ENCODE measurements around the gene TMEM217. TPM values are rescaled to one million over a fixed set of nuclear protein-coding genes. Genes with fewer than 3 reads are reported as not detected.
"Not testable (repeated sequence)": the region's sequence is repeated elsewhere in the genome, so short reads cannot be mapped to it uniquely, and the experiment has no call there.

The TMEM217 gene
- polyA plus RNA-seq (ENCODE audit: insufficient read length in 3 of 3), result 1 to 10 TPM; 1.4 to 1.6 (median 1.5) TPM
- long read RNA-seq, donor 1, result 0 reads
- long read RNA-seq, donor 2, partial matches to known transcripts, result 0 of 1 reads
- long read RNA-seq, donor 2, other reads (novel, unspliced or antisense), result 0 of 1 reads
- long read RNA-seq, donor 3, result 0 reads
- long read RNA-seq, donor 4, result 0 reads
- long read RNA-seq, donor 5, partial matches to known transcripts, result 0 of 1 reads
- long read RNA-seq, donor 5, other reads (novel, unspliced or antisense), result 0 of 1 reads
- long read RNA-seq, donor 6, result 0 reads
- long read RNA-seq, donor 7, partial matches to known transcripts, result 0 of 1 reads
- long read RNA-seq, donor 7, other reads (novel, unspliced or antisense), result 0 of 1 reads
- long read RNA-seq, donor 8, result 0 reads
- long read RNA-seq, donor 9, result 0 reads
- long read RNA-seq, donor 10, result 0 reads
- long read RNA-seq, donor 11, result 0 reads
- long read RNA-seq, donor 12, result 0 reads
- long read RNA-seq, donor 13, result 0 reads
- long read RNA-seq, donor 14, result 0 reads
- long read RNA-seq, donor 15, result 0 reads
- long read RNA-seq, donor 16, partial matches to known transcripts, result 0 of 1 reads
- long read RNA-seq, donor 16, other reads (novel, unspliced or antisense), result 0 of 1 reads

DNA sequence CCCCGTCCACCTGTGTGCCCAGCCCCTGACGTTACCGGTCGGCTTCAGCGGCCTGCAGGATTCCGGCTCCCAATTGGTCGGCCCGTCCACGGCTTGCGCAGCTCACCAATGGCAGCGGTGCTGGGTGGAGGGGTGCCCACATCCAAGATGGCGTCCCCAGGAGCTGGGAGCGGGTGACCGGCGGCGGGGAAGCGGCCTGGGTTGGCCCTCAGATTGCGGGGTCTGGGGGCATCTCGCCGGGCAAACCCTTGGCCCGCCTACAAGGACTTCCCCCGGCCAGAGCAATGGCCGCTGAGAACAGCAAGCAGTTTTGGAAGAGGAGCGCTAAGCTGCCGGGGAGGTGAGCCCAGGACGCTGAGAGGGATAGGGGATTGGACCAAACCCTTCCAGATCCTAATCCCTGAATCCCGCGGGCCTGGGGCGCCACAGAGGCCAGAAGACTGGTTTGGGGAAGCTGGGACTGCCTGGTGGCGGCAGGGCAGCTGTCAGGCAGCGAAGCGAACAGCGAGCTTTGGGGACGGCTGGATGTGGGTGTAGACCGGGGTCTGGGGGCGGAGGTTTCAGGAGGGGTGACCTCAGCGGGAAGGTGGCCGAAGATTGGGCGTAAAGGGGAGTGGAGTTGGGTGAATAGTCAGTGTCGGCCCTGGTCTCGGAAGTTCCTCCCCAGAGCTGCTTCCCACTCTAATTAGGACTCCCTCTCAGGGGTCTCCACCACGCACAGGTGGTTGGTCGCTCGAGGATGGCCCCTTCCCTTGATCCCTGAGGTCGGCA is at the start of gene TMEM217, which contains the start of gene TBC1D22B:
Gene TMEM217, minus strand, starts transcription at position 511 of the 771 bp plus-strand sequence. CDS start 39,114 bp downstream, outside the sequence.
Gene TBC1D22B, plus strand, starts transcription at position 139 of the 771 bp plus-strand sequence. Its CDS starts 146 bp downstream, at position 285.
- DNase-seq, result peak; percentile 94

DNA sequence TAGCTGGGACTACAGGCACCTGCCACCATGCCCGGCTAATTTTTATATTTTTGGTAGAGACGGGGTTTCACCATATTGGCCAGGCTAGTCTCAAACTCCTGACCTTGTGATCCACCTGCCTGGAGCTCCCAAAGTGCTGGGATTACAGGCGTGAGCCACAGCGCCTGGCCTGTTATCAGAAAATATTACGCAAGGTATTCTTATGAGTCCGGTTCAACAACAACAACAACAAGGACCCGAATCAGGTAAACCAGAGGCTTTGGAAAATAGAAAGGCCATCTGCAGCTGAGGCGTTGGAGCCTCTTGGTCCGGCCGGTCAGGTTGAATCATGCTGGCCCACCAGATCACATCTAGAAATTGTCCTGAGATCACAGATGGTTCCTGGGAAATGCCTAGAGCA is 49.5 kb upstream of the TMEM217 start:
- DNase-seq, result not testable (repeated sequence)

DNA sequence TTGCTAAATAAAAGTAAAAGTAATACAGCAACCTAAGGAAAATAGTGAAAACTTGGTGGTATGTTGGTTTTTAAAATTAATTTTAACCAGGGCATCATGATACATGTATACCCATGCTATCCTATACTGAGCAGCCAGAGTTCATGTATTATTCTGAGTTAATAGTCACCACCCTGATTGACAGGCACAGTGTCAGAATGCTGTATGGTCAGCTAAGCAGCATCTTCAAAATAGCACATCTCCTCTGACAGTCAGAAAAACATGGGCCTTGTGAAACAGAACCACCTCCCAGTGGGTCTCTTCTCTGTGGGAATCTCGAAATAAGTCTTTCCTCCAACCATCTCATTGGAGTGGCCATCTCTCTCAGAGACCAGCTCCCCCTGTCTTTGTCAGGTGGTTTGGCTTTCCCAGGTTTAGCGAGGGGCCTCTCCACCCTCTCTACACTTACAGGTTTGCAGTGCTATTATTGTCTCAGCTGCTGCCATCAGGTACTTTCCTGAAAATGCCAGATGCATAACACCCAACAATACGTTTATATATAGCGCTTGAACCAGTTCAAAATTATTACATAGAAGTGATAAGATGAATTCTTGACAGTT is 48.8 kb upstream of the TMEM217 start:
- no peak for DNase-seq

DNA sequence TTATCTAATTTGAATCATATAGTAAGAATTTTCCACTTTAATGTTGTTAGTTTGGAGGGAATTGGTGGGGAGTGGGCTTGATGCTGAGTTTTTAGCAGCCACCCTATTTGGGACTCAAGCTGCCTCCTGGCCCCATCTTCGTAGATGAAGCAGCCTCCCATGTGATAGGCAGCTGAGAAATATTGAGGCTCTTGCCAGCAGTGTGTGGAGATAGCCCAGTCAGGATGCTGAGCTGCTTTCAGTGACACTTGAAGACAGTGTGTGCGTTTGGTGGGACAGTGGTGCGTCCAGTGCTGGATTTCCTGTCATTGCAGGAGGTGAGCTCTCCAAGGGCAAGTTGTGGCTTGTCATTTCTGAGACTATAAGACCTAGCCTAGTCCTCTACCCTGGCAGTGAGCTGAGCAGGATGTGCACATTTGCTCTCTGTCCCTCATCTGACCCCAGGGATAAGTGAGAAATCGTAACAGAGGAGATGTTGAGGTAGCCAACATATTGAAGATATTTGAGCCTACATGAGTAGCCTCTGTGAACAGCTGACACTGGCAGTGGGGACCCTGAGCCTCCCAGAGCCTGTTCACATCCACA is 48.0 kb upstream of the TMEM217 start:
- DNase-seq, result no peak

DNA sequence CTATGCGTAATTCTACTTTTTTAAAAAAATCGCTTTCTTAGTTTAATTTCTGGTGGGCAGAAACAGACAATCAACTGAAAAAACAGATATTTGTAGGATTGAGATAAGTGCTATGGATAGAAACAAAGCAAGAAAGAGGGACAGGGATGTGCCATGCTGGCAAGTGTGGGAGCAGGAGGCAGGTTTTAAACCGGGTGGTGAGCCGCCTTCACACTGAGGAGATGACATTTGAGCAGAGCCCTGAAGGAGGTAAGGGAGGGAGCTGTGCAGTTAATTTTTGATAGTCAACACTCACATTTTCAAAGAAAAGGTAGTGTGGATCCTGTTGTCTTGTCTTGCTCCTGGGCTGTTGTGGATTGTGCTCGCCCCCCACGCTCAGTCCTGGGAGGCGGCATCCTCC is 46.8 kb upstream of the TMEM217 start:
- no peak for DNase-seq

DNA sequence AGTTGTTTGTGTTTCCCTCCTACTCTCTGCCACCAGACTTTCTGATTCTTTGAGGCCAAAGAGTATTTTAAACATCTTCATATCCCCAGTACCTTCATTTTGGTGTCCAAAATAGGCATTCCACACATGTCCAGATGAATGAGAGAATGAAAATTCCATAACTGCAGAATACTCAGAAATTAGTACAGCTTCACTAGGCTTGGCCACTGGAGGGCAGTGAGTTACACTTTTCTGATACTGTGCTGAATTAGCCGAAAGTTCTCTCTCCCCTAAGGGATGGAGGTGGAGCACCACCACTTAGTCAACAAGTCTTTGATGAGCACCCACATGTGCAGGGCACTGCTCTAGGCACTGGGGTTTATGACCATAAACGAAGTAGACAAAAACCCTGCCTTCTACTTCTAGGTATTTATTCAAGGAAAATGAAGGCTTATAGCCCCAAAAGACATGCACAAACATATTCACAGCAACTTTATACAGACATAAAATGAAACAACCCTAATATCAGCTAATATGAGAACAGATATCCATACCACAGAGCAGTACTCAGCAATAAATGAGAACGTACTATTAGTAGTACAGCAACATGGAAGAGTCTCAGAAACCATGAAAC is 46.1 kb upstream of the TMEM217 start:
- DNase-seq, result no peak

DNA sequence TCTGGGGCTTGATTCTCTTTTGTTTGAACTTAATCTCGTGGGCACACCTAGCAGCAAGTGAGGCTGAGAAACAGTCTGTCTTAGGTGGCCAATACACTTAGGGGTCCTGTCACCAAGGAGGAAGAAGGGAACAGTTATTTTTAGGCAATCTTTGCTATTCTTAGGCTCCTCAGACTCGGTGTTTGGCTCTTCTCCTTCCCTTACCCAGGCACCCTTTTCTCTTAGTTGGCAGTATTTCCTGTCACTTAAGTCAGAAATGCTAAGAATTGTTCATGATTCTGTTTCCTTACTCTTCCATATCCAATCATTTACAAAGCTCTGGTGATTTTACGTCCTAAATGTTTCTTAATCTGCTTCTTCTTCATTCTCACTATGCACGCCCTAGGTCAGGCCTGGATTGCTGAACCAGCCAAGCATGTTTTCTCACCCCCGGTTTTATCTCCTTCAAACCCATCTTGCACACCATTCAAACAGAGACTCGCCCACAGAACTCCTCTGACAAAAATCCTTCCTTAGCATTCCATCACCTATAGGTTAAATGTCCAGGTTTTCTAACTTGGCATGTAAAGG is 45.2 kb upstream of the TMEM217 start:
- DNase-seq, result no peak

DNA sequence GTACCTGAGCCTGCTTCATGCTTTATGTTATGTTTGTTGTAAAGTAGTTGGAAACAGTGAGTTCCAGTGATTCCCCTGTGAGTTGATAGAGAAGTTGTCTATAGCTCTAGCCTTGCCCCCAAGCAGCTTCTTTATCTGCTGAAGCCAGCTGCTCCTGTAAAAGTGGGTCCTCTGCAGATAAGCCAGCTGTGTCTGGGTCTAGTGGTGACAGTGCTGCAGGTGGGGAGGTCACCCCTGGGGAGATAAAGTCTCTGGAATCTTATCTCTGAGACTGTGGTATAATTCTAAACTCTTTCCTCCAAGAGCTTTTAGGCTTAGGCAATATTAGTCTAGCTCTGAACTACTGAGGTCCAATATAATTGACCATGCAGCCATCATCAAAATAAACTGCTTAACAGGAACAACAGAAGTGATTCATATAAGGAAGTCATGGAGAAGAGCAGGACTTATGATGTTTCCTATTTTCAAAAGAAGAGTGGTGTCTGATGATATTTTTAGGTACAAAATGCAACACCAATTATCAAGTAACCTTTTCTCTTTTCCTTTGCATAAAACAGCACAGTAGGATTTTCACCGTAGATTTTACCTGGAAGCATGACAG is 44.2 kb upstream of the TMEM217 start:
- DNase-seq, result no peak

DNA sequence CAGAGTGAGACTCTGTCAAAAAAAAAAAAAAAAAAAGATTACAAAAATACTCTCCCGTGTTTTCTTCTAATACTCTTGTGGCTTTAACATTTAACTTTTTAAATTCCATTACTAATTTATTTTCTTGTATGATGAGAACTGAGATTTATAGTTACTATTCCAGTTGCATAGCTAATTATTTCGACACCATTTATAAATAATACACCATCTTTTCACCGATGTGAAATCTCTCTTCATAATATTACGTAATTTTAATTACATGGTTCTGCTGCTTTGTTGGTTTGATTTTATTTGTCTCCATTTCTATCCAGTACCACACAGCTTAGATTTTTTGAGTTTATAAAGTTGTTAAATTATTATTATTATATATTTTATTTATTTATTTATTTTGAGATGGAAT is 42.0 kb upstream of the TMEM217 start:
- no peak for DNase-seq

DNA sequence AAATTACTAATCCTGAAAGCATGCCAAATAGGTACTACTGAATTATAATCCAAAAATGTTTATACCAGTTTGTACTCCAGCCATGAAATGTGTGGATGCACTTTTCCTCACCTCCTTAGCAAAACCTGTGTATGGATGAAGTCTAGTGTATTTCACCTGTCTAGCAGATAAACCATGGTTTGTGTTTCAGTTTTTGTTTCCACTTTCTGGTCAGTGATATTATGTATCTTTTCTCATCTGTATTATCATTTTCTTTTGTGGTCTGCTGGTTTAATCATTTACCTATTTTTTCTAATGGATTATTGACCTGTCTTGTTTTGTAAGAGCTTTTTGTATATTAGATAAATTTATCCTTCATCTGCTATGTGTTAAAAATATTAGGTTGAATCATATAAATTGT is 41.0 kb upstream of the TMEM217 start:
- no peak for DNase-seq

DNA sequence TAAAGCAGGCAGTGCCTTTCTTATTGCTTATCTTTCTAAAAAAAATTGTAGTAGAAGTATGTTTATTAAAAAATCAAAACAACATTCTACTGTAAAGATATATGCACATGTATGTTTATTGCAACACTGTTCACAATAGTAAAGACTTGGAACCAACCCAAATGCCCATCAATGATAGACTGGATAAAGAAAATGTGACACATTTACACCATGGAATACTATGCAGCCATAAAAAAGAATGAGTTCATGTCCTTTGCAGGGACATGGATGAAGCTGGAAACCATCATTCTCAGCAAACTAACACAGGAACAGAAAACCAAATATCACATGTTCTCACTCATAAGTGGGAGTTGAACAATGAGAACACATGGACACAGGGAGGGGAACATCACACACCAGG is 39.7 kb upstream of the TMEM217 start:
- not testable (repeated sequence) for DNase-seq

DNA sequence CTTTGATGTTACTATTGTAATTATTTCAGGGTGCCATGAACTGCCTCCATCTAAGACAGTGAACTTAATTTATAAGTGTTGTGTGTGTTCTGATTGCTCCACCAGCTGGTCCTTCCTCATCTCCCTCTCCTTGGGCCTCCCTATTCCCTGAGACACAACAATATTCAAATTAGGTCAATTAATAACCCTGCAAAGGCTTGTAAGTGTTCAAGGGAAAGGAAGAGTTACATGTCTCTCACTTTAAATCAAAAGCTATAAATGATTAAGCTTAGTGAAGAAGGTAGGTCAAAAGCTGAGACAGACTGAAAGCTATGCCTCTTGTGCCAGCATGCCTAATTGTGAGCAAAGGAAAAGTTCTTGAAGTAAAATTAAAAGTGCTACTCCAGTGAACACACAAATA is 35.5 kb upstream of the TMEM217 start:
- DNase-seq, result no peak

DNA sequence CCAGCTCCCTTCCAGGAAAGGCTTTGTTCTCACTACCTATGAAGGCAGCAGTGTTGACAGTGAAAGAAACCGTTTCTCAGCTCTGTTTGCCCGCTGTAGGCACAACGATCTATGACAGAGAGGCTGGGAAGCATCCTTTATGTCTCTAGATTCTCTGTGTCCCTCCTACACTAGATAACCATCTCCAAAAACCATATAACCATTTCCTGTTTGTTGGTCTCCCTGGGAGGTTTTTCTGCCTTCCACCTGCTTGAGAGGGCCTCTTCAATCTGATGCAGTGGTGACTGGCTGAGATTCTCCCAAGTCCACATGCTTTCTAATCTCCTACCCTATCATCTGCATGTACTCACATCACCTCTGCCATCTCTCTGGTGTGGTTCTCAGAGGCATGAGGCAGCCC is 32.0 kb upstream of the TMEM217 start:
- DNase-seq, result no peak

DNA sequence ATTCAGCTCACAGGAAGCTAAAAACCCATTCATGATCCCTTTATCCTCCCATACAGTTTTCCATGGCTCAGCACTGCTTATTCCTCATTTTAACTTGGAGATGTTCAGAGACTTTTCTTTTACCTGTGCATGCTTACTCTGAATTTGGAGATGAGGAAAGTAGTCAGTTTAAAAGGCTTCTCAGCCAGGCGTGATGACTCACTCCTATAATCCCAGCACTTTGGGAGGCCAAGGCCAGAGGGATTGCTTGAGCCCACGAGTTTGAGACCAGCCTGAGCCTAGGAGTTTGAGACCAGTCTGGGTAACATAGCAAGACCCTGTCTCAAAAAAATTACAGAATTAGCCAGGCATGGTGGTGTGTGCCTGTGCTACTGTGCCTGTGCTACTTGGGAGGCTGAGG is 30.3 kb upstream of the TMEM217 start:
- DNase-seq, result no peak

DNA sequence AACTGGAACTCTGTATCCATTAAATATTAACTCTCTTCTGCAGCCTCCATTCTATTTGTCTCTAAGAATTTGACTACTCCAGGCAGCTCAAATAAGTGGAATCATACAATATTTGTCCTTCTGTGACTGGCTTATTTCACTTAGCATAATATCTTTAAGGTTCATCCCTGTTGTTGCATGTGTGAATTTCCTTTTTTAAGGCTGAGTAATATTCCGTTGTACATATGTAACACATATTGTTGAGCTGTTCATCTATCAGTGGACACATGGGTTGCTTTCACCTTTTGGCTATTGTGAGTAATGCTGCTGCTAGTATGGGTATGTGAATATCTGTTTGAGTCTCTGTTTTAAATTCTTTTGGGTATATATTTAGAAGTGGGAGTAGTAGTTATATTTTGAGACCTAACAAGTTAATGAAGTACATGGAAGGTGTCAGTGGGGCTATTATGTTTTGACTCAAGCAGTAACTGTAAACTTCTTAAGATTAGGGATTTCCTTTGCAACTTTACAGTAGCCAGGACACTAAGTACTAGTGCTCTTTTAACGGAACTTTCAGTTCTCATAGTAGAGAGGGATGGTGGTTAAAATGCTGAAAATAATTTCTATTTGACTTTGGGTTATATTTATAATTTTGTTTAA is 29.7 kb upstream of the TMEM217 start:
- DNase-seq, result no peak

DNA sequence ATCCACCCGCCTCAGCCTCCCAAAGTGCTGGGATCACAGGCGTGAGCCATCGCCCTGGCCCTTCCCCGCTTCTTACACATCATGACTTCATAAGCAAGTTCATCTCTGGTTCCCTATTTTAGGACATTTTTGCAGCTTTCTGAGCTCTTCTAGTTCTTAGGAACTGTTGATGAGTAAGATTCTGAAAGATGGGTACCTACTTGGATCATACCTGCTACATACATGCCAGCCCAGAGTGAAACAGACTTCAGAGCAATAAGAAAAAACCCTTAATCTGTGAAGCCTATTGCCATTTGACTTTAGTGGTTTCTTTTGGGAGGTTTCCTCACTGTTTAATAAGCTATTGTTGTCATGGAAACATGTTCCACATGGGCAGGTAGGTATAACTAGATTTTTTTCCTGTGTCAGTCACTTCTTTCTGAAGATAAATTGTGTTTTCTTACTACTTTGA is 27.9 kb upstream of the TMEM217 start:
- no peak for DNase-seq

DNA sequence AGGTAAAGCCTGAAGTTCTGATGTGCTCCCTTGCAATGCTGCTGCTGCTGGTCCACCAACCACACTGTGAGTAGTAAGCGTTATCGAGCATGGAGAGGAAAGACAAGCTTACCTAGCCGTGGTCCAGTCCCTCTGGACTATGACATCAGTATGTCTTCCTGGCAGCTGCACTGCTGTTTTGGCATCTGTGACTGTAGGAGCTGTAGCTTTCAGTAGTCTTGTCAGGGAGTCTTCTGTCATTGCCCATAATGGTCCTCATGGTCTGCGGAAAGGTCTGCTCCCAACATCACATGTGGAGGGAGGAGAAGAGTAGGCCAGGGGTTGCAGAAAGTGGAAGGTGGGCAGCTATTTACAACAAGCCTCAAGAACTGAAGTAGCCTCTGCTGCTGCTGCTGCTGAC is 26.8 kb upstream of the TMEM217 start:
- DNase-seq, result no peak

DNA sequence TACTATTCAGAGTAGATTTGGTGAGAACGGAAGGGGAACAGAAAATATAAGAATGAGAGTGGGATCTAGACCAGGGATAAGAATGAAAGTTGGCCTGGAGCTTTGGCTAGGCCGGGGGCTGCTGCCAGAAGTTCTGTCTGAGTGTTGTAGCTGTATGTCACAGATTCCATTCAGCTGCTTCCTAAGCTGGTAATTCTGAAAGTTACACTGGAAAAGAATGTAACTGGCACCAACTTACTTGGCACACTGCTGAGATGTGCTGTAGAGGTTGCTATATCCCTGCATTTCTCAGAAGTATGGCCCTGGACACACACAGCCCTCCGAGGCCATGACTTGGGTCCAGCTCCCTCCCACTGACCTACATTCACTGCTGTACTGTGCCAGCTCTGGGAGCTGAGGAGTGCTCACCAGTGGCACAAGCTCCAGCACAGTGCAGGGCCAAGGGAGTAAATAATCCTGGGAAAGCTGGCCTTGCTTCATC is 25.8 kb upstream of the TMEM217 start:
- DNase-seq, result no peak

DNA sequence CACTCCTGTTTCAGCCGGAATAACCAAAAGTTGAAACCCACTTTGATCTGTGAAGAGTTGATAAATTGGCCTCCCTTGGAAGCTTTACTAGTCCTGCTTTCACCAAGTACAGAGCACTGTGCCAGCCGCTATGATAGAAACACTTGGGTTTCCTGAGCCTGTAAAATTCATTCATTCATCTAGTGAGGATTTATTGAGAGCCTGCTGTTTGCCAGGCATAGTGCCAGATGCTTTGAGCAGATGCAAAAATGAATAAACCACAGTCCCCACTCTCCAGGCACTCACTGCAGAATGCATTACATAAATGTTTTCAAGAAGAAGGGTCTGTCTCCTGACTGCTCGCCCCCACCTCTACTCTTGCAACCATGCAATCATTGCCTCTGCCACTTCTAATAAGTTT is 25.3 kb upstream of the TMEM217 start:
- DNase-seq, result no peak

DNA sequence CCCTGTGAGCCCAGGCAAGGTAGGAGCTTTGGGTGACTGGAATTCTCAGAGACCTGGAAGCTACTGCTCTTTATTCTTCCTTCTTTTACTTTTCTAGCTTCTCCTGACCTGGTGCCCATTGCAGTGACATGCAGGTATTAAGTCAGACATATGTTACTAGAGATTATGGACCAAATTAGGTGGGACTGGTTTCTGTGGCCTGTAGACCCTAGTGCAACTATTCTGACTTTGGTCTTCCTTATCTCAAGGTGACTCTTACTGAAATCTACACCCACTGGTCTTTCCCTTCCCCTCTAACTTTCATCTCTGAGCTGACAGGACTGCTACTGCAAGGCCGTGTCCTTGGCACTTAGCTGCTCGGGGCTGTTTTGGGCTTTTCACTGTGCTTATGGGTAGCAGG is 24.4 kb upstream of the TMEM217 start:
- DNase-seq, result no peak
